ENCODE data around the gene OR4F6.

GRCh38 chr15:101765772-101766456 is 37.4 kb upstream of the OR4F6 start:
- TF ChIP-seq, protein P1, sequence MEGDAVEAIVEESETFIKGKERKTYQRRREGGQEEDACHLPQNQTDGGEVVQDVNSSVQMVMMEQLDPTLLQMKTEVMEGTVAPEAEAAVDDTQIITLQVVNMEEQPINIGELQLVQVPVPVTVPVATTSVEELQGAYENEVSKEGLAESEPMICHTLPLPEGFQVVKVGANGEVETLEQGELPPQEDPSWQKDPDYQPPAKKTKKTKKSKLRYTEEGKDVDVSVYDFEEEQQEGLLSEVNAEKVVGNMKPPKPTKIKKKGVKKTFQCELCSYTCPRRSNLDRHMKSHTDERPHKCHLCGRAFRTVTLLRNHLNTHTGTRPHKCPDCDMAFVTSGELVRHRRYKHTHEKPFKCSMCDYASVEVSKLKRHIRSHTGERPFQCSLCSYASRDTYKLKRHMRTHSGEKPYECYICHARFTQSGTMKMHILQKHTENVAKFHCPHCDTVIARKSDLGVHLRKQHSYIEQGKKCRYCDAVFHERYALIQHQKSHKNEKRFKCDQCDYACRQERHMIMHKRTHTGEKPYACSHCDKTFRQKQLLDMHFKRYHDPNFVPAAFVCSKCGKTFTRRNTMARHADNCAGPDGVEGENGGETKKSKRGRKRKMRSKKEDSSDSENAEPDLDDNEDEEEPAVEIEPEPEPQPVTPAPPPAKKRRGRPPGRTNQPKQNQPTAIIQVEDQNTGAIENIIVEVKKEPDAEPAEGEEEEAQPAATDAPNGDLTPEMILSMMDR (IDR thresholded peaks at IDR 0.05): no peak
- TF ChIP-seq EZH2 (IDR thresholded peaks at IDR 0.05): no peak
- no peak for TF ChIP-seq EZH2phosphoT487 (IDR thresholded peaks at IDR 0.05)
